ENCODE measurements around the gene CHAF1A. TPM values are rescaled to one million over a fixed set of nuclear protein-coding genes. Genes with fewer than 3 reads are reported as not detected.
A peak's percentile ranks its signal among the peaks of the same experiment; 100 is the strongest.

CHAF1A gene
- total and polyA plus RNA-seq, 10 donors = 3.8 to 17.9 (median 10.0) TPM

- H3K9me3 ChIP-seq = no peaks in the 10 kb centered on the region
- H3K27me3 ChIP-seq (replicated peaks in 1 of 7) = no peaks in the 10 kb centered on the region
- peak overlapping the region in 7 of 8 donors; percentile 51 to 94 (median 89) for H3K27ac ChIP-seq
- DNase-seq = peak; percentile 80
- intact Hi-C loops (cut with DNase I; ENCODE audit: low total_unique reads) = no loop called here
- peaks cover 3 to 40% (median 29%) of the 10 kb centered on the region in 6 donors for H3K36me3 ChIP-seq
- H3K4me1 ChIP-seq = peaks cover 0 to 38% (median 29%) of the 10 kb centered on the region in 6 donors
- WGBS, 5 donors = 5 to 8% (median 6%) methylated on average over 9 of the region's 9 CpGs
- peak in 1 of 3 donors; percentile 24 for TF ChIP-seq POLR2AphosphoS5 (IDR thresholded peaks at IDR 0.05)
- TF ChIP-seq POLR2A (IDR thresholded peaks at IDR 0.05) = no peak
- peak overlapping the region; percentile 45 to 82 (median 66) for H3K4me3 ChIP-seq
These were observed 54.0 kb downstream of the CHAF1A start for GRCh38 chr19:4456476-4456842.

GRCh38 chr19:4456843-4457653 is 54.6 kb downstream of the CHAF1A start:
- Histone ChIP-seq H3K27ac (peak overlapping the region in 7 of 8 donors; percentile 64 to 94 (median 89)), H3K9me3 (no peaks in the 10 kb centered on the region), H3K4me3 (peak overlapping the region; percentile 57 to 82 (median 66)), H3K27me3 (replicated peaks in 1 of 7) (no peaks in the 10 kb centered on the region), H3K4me1 (peaks cover 0 to 38% (median 29%) of the 10 kb centered on the region in 6 donors), H3K36me3 (peaks cover 3 to 34% (median 23%) of the 10 kb centered on the region in 6 donors)
- no peak for TF ChIP-seq POLR2AphosphoS5 (IDR thresholded peaks at IDR 0.05)
- TF ChIP-seq, protein P1, sequence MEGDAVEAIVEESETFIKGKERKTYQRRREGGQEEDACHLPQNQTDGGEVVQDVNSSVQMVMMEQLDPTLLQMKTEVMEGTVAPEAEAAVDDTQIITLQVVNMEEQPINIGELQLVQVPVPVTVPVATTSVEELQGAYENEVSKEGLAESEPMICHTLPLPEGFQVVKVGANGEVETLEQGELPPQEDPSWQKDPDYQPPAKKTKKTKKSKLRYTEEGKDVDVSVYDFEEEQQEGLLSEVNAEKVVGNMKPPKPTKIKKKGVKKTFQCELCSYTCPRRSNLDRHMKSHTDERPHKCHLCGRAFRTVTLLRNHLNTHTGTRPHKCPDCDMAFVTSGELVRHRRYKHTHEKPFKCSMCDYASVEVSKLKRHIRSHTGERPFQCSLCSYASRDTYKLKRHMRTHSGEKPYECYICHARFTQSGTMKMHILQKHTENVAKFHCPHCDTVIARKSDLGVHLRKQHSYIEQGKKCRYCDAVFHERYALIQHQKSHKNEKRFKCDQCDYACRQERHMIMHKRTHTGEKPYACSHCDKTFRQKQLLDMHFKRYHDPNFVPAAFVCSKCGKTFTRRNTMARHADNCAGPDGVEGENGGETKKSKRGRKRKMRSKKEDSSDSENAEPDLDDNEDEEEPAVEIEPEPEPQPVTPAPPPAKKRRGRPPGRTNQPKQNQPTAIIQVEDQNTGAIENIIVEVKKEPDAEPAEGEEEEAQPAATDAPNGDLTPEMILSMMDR (IDR thresholded peaks at IDR 0.05 in 8 of 11, conservative IDR thresholded peaks at IDR 0.05 in 3 of 11) = no peak
- no peak for TF ChIP-seq POLR2A (IDR thresholded peaks at IDR 0.05)
- intact Hi-C loops (cut with DNase I; ENCODE audit: low total_unique reads) = no loop called here
- WGBS, 5 donors = 1 to 3% (median 2%) methylated on average over 35 to 50 of the region's 53 CpGs
- peak; percentile 79 for DNase-seq

GRCh38 chr19:4457654-4458395 is 55.4 kb downstream of the CHAF1A start, which contains the start of gene UBXN6:
UBXN6 (minus strand) TSS chr19:4457794; CDS start chr19:4457697, 97 bp downstream.
- Histone ChIP-seq H3K4me3 (peak within 1 kb of the TSS; percentile 57 to 82 (median 66)), H3K9me3 (no peaks in the 10 kb centered on the region), H3K27ac (peak within 1 kb of the TSS in 7 of 8 donors; percentile 64 to 94 (median 89)), H3K27me3 (replicated peaks in 1 of 7) (no peaks in the 10 kb centered on the region), H3K36me3 (peaks cover 2 to 27% (median 15%) of the 10 kb centered on the region in 6 donors), H3K4me1 (peaks cover 0 to 38% (median 29%) of the 10 kb centered on the region in 6 donors)
- TF ChIP-seq POLR2AphosphoS5 (IDR thresholded peaks at IDR 0.05) = peak; percentile 79 to 89 (median 82)
- no peak for TF ChIP-seq POLR2A (IDR thresholded peaks at IDR 0.05)
- TF ChIP-seq, protein P1 (IDR thresholded peaks at IDR 0.05 in 8 of 11, conservative IDR thresholded peaks at IDR 0.05 in 3 of 11) = peak in 8 of 11 experiments; percentile 13 to 58 (median 44)
- intact Hi-C loops (cut with DNase I; ENCODE audit: low total_unique reads) = no loop called here
- 11 to 17% (median 13%) methylated on average over 38 to 52 of the region's 52 CpGs for WGBS, 5 donors
- peak; percentile 100 for DNase-seq

- H3K9me3 ChIP-seq = no peaks in the 10 kb centered on the region
- H3K36me3 ChIP-seq = no peaks in the 10 kb centered on the region
- WGBS, 5 donors = 83 to 90% (median 89%) methylated on average over 8 of the region's 8 CpGs
- no peak for DNase-seq
- H3K27me3 ChIP-seq (replicated peaks in 1 of 7) = no peaks in the 10 kb centered on the region
- H3K4me1 ChIP-seq = no peaks in the 10 kb centered on the region
- H3K27ac ChIP-seq = no peak overlapping the region
- TF ChIP-seq, protein P1 (IDR thresholded peaks at IDR 0.05 in 8 of 11, conservative IDR thresholded peaks at IDR 0.05 in 3 of 11) = no peak
- TF ChIP-seq POLR2A (IDR thresholded peaks at IDR 0.05) (no peak), POLR2AphosphoS5 (IDR thresholded peaks at IDR 0.05) (no peak)
- intact Hi-C loops (cut with DNase I; ENCODE audit: low total_unique reads) = no loop called here
- no peak overlapping the region for H3K4me3 ChIP-seq
These were observed 62.6 kb downstream of the CHAF1A start for GRCh38 chr19:4464815-4465581.
